Measurements from ENCODE around the gene WDR45B.

DNA sequence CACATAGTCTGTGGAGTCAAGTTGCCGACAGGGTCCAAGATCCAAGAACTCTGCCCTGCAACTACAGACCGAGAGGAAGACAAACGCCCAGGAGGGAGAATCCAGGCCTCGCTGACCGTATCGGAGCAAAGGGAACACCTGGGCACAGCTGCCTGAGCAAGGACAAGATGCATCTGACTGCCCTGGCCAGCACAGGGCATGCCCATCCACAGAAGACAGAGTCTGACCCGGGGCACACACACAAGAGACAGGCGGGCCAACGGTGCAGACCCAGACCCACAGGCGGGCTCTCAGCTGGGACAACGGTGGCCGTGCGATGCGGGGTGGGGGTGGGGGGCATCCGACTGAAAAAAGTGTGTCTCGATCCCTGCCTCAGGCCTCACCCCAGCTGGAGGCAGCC is 44.0 kb upstream of the WDR45B start:
- no peak for TF ChIP-seq CTCF (IDR thresholded peaks at IDR 0.05; ENCODE audit: extremely low read depth in 1 of 2, insufficient read depth in 1 of 2, low read depth in 1 of 2, low read length in 2 of 2)
- no peak for TF ChIP-seq POLR2A (IDR thresholded peaks at IDR 0.05; ENCODE audit: low read depth, low read length)
- TF ChIP-seq EZH2 (IDR thresholded peaks at IDR 0.05; ENCODE audit: borderline replicate concordance, low read depth, low read length, severe bottlenecking) = no peak
